Transverse colon (tissue), 4 donors: ENCODE results near the gene KRTAP5-1. TPM values are rescaled to one million over a fixed set of nuclear protein-coding genes. Genes with fewer than 3 reads are reported as not detected.

Experiments
- DNase-seq: peaks from one replicate; pipeline ENCODE4 v3.0.0-alpha.2; 2019
- H3K27ac ChIP-seq, 4 donors: fragments of 200-600 bp; sonication (generic); 2 replicates each; pipeline ENCODE4 v1.5.1; 2016 to 2018; ENCODE audit warnings: inconsistent platforms in 4 of 4
- H3K27me3 ChIP-seq: fragments of 200-600 bp; sonication (generic); 2 replicates; pipeline ENCODE4 v1.5.1; 2017; ENCODE audit warnings: inconsistent platforms
- H3K36me3 ChIP-seq, 4 donors: fragments of 200-600 bp; sonication (generic); 2 replicates each; pipeline ENCODE4 v1.5.1; 2017 to 2019; ENCODE audit warnings: inconsistent platforms in 4 of 4
- H3K4me1 ChIP-seq, 4 donors: fragments of 200-600 bp; sonication (generic); 2 replicates each; pipeline ENCODE4 v1.5.1; 2017 to 2020; ENCODE audit warnings: inconsistent platforms in 4 of 4
- H3K4me3 ChIP-seq, 4 donors: fragments of 200-600 bp; sonication (generic); 1 replicate in 1 of 4; 2 replicates in 3 of 4; pipeline versions ENCODE4 v1.5.1 to v1.6.1; 2017 to 2019; ENCODE audit warnings: inconsistent platforms in 4 of 4
- H3K9me3 ChIP-seq, 2 donors: fragments of 200-600 bp; sonication (generic); 2 replicates each; pipeline ENCODE4 v1.5.1; 2017 to 2019; ENCODE audit warnings: inconsistent platforms in 2 of 2
- EP300 ChIP-seq: sonication (generic); formaldehyde crosslinking; IDR thresholded peaks from one replicate; pipeline ENCODE4 v1.6.1; 2017; ENCODE audit warnings: antibody characterized with exemption, low read depth
- POLR2A ChIP-seq: fragments of 450-650 bp; IDR thresholded peaks from one replicate; pipeline ENCODE4 v1.6.1; 2016; ENCODE audit warnings: antibody characterized with exemption, mild to moderate bottlenecking, moderate library complexity
- POLR2AphosphoS5 ChIP-seq, 3 donors: sonication (generic); formaldehyde crosslinking; IDR thresholded peaks; one replicate each; pipeline ENCODE4 v1.6.1; 2016; ENCODE audit warnings: antibody characterized with exemption in 3 of 3
- WGBS, 2 donors: methylation state at CpG; one replicate each; pipeline ENCODE4 v1.1.5; 2018; ENCODE audit warnings: low coverage in 1 of 2; 5-methylcytosine and 5-hydroxymethylcytosine counted together
- in situ Hi-C, 4 donors: fragments of 200-750 bp; cut with MboI; loops; one replicate each; pipeline versions ENCODE4 v1.15.0 to v1.15.1; 2017; ENCODE audit warnings: low sequenced_read_pairs in 3 of 4, low pct_ligation_motif_present in 1 of 4, low pct_unique_long_range_greater_than_20kb in 1 of 4
- intact Hi-C: fragments of 100-400 bp; cut with DNase I; formaldehyde crosslinking; loops from one replicate; pipeline ENCODE4 v1.15.1; 2023; ENCODE audit warnings: low total_unique reads
- total RNA-seq, 4 donors: library from RNA; depleted of rRNA; stranded (reverse); fragments of >200 nt; gene quantifications; one replicate each; pipeline ENCODE4 v1.1.0, GENCODE V29; 2016
- TF ChIP-seq, protein P1 (sequence below), 5 experiments: fragments of 200-600 bp in 3 of 5; fragments of 450-650 bp in 2 of 5; sonication (generic) in 3 of 5; IDR thresholded peaks; 1 replicate in 2 of 5; 2 replicates in 3 of 5; pipeline ENCODE4 v1.5.1; 2016 to 2017; ENCODE audit warnings: antibody characterized with exemption in 5 of 5, inconsistent platforms in 3 of 5, mild to moderate bottlenecking in 2 of 5, moderate library complexity in 1 of 5

The KRTAP5-1 gene
- total RNA-seq, 4 donors from 2014 or later = not detected

DNA sequence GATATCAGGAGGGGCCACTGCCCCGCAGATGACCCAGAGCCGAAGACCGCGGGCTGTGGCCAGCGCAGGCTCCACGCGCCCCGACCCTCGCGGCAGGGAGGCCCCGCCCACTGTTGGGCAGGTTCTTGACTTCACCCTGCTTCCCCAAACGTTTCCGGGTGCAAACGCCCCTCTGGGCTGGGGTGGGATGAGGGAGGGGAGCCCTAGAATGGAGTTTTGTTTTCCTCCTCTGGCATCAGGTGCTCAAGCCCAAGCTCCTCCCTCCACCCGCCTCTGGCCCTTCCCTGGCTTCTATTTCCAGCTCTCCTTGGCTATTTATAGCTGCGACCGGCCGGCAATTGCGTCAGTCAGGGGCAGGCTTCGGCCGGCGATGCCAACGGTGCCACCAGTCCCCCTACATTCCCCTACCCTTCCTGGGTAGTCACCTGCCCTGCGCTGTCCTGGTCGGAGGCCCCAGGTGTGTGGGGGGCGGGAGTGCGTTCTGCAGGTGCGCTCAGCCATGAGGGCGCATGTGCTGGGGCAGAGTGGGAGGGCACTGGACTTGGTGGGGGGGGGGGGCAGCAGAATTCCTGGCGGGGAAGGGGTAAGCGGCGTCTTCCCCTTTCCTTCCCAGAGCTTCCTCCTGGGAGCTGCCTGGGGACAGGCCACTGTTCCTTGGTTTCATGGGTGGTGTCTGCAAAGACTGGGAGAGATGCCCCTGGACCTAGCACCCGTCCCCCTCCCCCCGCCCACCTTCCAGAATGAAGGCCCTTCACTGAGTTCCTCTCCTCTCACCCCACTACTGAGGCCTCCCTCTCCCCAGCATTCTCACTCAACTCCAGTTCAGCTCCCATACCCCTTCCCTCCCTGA lies 36.6 kb downstream of the KRTAP5-1 start:
- H3K4me3 ChIP-seq = peak overlapping the region in 2 of 4 donors; percentile 20 to 50
- peaks cover 12 to 34% (median 31%) of the 10 kb centered on the region in 4 donors for H3K4me1 ChIP-seq
- no peaks in the 10 kb centered on the region for H3K36me3 ChIP-seq
- intact Hi-C loops = no loop called here
- WGBS, 2 donors = 18% methylated on average over 32 of the region's 34 CpGs; no CpG with 5 or more reads in 1 of the 2 donors
- peaks cover 26% of the 10 kb centered on the region for H3K27me3 ChIP-seq
- peak overlapping the region; percentile 62 to 78 (median 72) for H3K27ac ChIP-seq
- TF ChIP-seq, protein P1, sequence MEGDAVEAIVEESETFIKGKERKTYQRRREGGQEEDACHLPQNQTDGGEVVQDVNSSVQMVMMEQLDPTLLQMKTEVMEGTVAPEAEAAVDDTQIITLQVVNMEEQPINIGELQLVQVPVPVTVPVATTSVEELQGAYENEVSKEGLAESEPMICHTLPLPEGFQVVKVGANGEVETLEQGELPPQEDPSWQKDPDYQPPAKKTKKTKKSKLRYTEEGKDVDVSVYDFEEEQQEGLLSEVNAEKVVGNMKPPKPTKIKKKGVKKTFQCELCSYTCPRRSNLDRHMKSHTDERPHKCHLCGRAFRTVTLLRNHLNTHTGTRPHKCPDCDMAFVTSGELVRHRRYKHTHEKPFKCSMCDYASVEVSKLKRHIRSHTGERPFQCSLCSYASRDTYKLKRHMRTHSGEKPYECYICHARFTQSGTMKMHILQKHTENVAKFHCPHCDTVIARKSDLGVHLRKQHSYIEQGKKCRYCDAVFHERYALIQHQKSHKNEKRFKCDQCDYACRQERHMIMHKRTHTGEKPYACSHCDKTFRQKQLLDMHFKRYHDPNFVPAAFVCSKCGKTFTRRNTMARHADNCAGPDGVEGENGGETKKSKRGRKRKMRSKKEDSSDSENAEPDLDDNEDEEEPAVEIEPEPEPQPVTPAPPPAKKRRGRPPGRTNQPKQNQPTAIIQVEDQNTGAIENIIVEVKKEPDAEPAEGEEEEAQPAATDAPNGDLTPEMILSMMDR (IDR thresholded peaks at IDR 0.05) = no peak
- peak; percentile 62 for TF ChIP-seq EP300
- peak; percentile 72 to 81 (median 77) for TF ChIP-seq POLR2AphosphoS5 (IDR thresholded peaks at IDR 0.05)
- peak; percentile 74 for TF ChIP-seq POLR2A
- DNase-seq = peak; percentile 87
- in situ Hi-C loops = no loop called here
- H3K9me3 ChIP-seq = no peaks in the 10 kb centered on the region

DNA sequence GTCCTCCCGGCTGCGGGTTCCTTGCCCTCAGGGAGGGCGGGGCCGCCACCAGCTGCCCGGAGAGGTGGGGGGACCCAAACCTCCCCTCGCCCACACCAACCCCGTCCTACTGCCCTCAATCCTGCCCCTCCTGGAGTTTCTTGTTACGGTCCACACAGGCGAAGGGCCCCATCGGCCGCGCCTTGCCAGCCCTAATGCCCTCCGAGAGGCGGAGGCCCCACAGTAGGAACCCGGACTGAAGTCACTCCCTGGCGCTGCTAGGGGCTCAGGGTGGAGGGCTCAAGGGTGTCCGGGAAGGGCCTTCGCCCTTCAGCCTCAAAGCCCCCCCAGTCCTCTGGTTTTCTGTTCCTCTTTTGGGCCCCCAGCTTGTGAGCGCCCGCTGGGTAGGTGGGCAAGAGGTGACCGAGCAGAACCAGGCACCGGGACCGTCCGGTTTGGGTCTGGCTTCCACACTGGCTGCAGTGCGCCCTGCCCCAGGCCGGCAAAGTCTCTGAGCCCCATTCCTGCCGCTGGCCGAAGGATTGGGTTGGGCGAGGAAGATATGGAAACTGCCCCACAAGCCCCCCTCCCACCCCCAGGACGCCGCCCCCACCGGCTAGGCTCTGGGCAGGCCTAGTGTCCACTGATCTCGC lies 37.5 kb downstream of the KRTAP5-1 start:
- WGBS, 2 donors = 15% methylated on average over 25 of the region's 33 CpGs; no CpG with 5 or more reads in 1 of the 2 donors
- H3K27ac ChIP-seq = peak overlapping the region; percentile 62 to 78 (median 72)
- no peaks in the 10 kb centered on the region for H3K9me3 ChIP-seq
- no peak for DNase-seq
- H3K4me1 ChIP-seq = peaks cover 12 to 34% (median 31%) of the 10 kb centered on the region in 4 donors
- H3K4me3 ChIP-seq = peak overlapping the region in 3 of 4 donors; percentile 14 to 50 (median 50)
- H3K36me3 ChIP-seq = no peaks in the 10 kb centered on the region
- in situ Hi-C loops = no loop called here
- intact Hi-C loops = loop anchor here (2.0 kb wide), 1 partner anchor 27 kb away; no protein-coding TSS in a partner anchor
- peaks cover 26% of the 10 kb centered on the region for H3K27me3 ChIP-seq
- TF ChIP-seq POLR2A (peak; percentile 20), POLR2AphosphoS5 (IDR thresholded peaks at IDR 0.05) (peak in 1 of 3 donors; percentile 2), EP300 (no peak)
- TF ChIP-seq, protein P1 (IDR thresholded peaks at IDR 0.05) = no peak

DNA sequence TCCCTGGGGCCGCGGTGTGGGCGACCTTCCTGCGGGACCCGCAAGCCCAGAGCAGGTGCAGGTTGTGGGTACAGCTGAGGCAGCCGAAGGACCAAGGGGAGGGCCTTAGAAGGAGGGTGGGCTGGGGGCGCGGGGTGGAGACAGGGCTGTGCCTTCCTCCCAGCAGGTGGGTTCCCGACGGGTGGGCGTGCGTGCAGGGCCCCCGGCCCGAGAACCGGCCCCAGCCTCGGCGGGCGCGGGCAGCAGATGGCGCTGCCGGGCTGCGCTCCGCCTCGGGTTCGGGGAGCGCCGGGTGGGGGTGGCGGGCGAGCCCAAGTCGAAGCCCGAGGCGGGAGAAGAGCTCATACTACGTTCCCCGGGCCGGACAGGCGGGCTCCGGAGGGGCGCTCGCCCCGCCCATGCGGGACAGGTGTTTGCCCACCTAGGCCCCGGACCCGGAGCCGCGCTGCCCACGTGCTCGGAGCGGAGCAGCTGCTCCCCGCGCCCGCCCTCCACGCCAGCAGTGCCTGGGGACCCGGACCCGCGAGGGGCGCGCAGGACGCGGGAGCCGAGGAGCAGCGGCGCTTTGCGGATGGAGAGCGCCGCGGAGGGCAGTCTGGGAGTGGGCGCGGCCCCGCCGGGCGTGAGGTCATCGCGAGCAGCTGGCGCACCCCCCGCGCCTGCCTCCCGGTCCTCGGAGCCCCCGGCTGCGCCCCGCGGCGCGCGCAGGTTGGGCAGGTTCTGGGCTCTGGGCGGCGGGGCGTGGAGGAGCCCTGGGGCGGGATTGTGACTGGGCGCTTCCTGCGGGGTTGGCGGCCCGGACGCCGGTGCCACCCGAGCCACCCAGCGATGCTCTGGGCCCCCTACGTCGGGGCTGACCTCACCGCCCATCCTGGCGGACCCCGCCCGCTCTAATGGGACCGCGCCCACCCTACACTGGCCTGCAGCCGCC lies 38.3 kb downstream of the KRTAP5-1 start:
- peak overlapping the region; percentile 62 to 78 (median 72) for H3K27ac ChIP-seq
- intact Hi-C loops = loop anchor here (2.0 kb wide), 1 partner anchor 28 kb away; no protein-coding TSS in a partner anchor
- peaks cover 26% of the 10 kb centered on the region for H3K27me3 ChIP-seq
- peak; percentile 64 for DNase-seq
- H3K4me1 ChIP-seq = peaks cover 12 to 34% (median 33%) of the 10 kb centered on the region in 4 donors
- H3K4me3 ChIP-seq = peak overlapping the region; percentile 14 to 50 (median 36)
- 2% methylated on average over 85 of the region's 106 CpGs; no CpG with 5 or more reads in 1 of the 2 donors for WGBS, 2 donors
- no peaks in the 10 kb centered on the region for H3K9me3 ChIP-seq
- in situ Hi-C loops = no loop called here
- H3K36me3 ChIP-seq = no peaks in the 10 kb centered on the region
- TF ChIP-seq EP300 (no peak), POLR2AphosphoS5 (IDR thresholded peaks at IDR 0.05) (no peak), POLR2A (no peak)
- TF ChIP-seq, protein P1 (IDR thresholded peaks at IDR 0.05) = peak; percentile 59 to 89 (median 73)
